IPS DF 6.9 (cell line): ENCODE data around the gene KMT2E.
"Not testable (repeated sequence)": the region's sequence is repeated elsewhere in the genome, so short reads cannot be mapped to it uniquely, and the experiment has no call there.

Experiments used
- DNase-seq: peaks from one replicate; pipeline ENCODE4 v3.0.0-alpha.2; 2013; ENCODE audit warnings: low read depth, low spot score
- H3K27ac ChIP-seq: one replicate; pipeline ENCODE4 v1.5.1; 2013; ENCODE audit warnings: low read length, control low read depth
- H3K27me3 ChIP-seq: 2 replicates; pipeline ENCODE4 v1.6.1; 2013; ENCODE audit warnings: mild to moderate bottlenecking, low read length; ENCODE audit not compliant: control insufficient read depth, insufficient read depth
- H3K36me3 ChIP-seq: 2 replicates; pipeline ENCODE4 v1.6.1; 2013; ENCODE audit warnings: low read length; ENCODE audit not compliant: control insufficient read depth, insufficient read depth
- H3K4me1 ChIP-seq: 2 replicates; pipeline ENCODE4 v1.6.1; 2013; ENCODE audit warnings: low read length; ENCODE audit not compliant: control insufficient read depth, insufficient read depth
- H3K4me3 ChIP-seq: 2 replicates; pipeline ENCODE4 v1.5.1; 2013; ENCODE audit warnings: mild to moderate bottlenecking, low read length
- H3K9me3 ChIP-seq: 2 replicates; pipeline ENCODE4 v1.6.1; 2013; ENCODE audit warnings: low read length, inconsistent platforms; ENCODE audit not compliant: control insufficient read depth, insufficient read depth
- WGBS: extraction: QIAGEN DNeasy Blood & Tissue Kit; methylation state at CpG from one replicate; pipeline ENCODE4 v1.1.7; 2013; ENCODE audit warnings: mixed read lengths, missing lambda C conversion rate; ENCODE audit not compliant: insufficient read length, insufficient coverage; 5-methylcytosine and 5-hydroxymethylcytosine counted together

Gene KMT2E

GRCh38 chr7:105000200-105000599, 13.8 kb upstream of the KMT2E start:
- H3K27me3 ChIP-seq, result no peaks in the 10 kb centered on the region
- no peak for DNase-seq
- no peaks in the 10 kb centered on the region for H3K36me3 ChIP-seq
- WGBS, result no CpG with 5 or more reads among the region's 4 CpGs
- peaks cover 2% of the 10 kb centered on the region; the same call in 1 of the 2 replicates for H3K4me1 ChIP-seq
- H3K27ac ChIP-seq, result no peak overlapping the region
- H3K4me3 ChIP-seq, result no peak overlapping the region
- no peaks in the 10 kb centered on the region for H3K9me3 ChIP-seq

DNA sequence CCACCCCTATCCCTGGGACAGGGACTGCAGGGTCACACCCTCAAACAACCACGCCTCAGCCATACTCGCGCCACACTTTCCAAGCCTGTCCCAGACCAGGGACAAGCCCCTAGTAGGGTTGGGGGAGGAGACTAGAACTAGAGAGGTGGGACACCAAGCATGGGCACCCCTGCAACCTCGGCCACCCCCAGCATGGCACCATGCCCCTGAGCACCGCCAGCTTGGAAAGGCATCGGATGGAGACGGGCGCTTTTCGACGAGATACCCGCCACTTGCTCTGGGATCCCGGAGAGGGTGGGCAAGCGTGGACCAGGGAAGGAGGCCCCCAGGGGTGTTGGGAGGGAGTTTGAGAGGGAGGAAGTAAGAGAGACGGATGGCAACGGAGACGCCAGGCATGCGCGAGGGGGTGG, 13.1 kb upstream of the KMT2E start:
- Histone ChIP-seq H3K27ac (no peak overlapping the region), H3K27me3 (no peaks in the 10 kb centered on the region), H3K4me1 (peaks cover 2% of the 10 kb centered on the region; the same call in 1 of the 2 replicates), H3K4me3 (no peak overlapping the region), H3K36me3 (no peaks in the 10 kb centered on the region), H3K9me3 (no peaks in the 10 kb centered on the region)
- WGBS, result no CpG with 5 or more reads among the region's 18 CpGs
- DNase-seq, result no peak

- no peak for DNase-seq
- no peak overlapping the region for H3K27ac ChIP-seq
- no peak overlapping the region for H3K4me3 ChIP-seq
- H3K27me3 ChIP-seq, result no peaks in the 10 kb centered on the region
- peaks cover 2% of the 10 kb centered on the region; the same call in 1 of the 2 replicates for H3K4me1 ChIP-seq
- no peaks in the 10 kb centered on the region for H3K9me3 ChIP-seq
- WGBS, result 100% methylated on average over 3 of the region's 5 CpGs
- H3K36me3 ChIP-seq, result no peaks in the 10 kb centered on the region
Observed at GRCh38 chr7:105001652-105002184, 12.3 kb upstream of the KMT2E start.

GRCh38 chr7:105003275-105003674, 10.7 kb upstream of the KMT2E start:
- Histone ChIP-seq H3K4me3 (no peak overlapping the region), H3K9me3 (no peaks in the 10 kb centered on the region), H3K36me3 (no peaks in the 10 kb centered on the region), H3K4me1 (peaks cover 2% of the 10 kb centered on the region; the same call in 1 of the 2 replicates), H3K27ac (no peak overlapping the region), H3K27me3 (no peaks in the 10 kb centered on the region)
- DNase-seq, result no peak
- no CpG with 5 or more reads among the region's 5 CpGs for WGBS

GRCh38 chr7:105003872-105004510, 10.0 kb upstream of the KMT2E start:
- DNase-seq, result no peak
- Histone ChIP-seq H3K4me3 (no peak overlapping the region), H3K4me1 (peaks cover 2% of the 10 kb centered on the region; the same call in 1 of the 2 replicates), H3K36me3 (no peaks in the 10 kb centered on the region), H3K27me3 (no peaks in the 10 kb centered on the region), H3K27ac (no peak overlapping the region), H3K9me3 (no peaks in the 10 kb centered on the region)
- no CpG with 5 or more reads among the region's 1 CpG for WGBS

- WGBS, result no CpG with 5 or more reads among the region's 8 CpGs
- not testable (repeated sequence) for H3K4me3 ChIP-seq, H3K36me3 ChIP-seq, H3K4me1 ChIP-seq, DNase-seq, H3K9me3 ChIP-seq, H3K27ac ChIP-seq, H3K27me3 ChIP-seq
Observed at GRCh38 chr7:105005006-105005405, 9.0 kb upstream of the KMT2E start.

GRCh38 chr7:105005486-105005885, 8.5 kb upstream of the KMT2E start:
- not testable (repeated sequence) for H3K4me3 ChIP-seq, DNase-seq, H3K4me1 ChIP-seq, H3K27ac ChIP-seq, H3K27me3 ChIP-seq, H3K36me3 ChIP-seq, H3K9me3 ChIP-seq
- no CpG with 5 or more reads among the region's 12 CpGs for WGBS

- no peaks in the 10 kb centered on the region for H3K36me3 ChIP-seq
- no peaks in the 10 kb centered on the region for H3K4me1 ChIP-seq
- no peak overlapping the region for H3K4me3 ChIP-seq
- no CpG with 5 or more reads among the region's 5 CpGs for WGBS
- no peaks in the 10 kb centered on the region for H3K27me3 ChIP-seq
- DNase-seq, result no peak
- H3K27ac ChIP-seq, result no peak overlapping the region
- no peaks in the 10 kb centered on the region for H3K9me3 ChIP-seq
Observed at GRCh38 chr7:105006367-105007136, 7.5 kb upstream of the KMT2E start.

- Histone ChIP-seq H3K9me3 (no peaks in the 10 kb centered on the region), H3K4me1 (no peaks in the 10 kb centered on the region), H3K27me3 (no peaks in the 10 kb centered on the region), H3K36me3 (no peaks in the 10 kb centered on the region), H3K4me3 (no peak overlapping the region), H3K27ac (no peak overlapping the region)
- WGBS, result no CpG with 5 or more reads among the region's 5 CpGs
- no peak for DNase-seq
Observed at GRCh38 chr7:105007298-105007697, 6.7 kb upstream of the KMT2E start.

DNA sequence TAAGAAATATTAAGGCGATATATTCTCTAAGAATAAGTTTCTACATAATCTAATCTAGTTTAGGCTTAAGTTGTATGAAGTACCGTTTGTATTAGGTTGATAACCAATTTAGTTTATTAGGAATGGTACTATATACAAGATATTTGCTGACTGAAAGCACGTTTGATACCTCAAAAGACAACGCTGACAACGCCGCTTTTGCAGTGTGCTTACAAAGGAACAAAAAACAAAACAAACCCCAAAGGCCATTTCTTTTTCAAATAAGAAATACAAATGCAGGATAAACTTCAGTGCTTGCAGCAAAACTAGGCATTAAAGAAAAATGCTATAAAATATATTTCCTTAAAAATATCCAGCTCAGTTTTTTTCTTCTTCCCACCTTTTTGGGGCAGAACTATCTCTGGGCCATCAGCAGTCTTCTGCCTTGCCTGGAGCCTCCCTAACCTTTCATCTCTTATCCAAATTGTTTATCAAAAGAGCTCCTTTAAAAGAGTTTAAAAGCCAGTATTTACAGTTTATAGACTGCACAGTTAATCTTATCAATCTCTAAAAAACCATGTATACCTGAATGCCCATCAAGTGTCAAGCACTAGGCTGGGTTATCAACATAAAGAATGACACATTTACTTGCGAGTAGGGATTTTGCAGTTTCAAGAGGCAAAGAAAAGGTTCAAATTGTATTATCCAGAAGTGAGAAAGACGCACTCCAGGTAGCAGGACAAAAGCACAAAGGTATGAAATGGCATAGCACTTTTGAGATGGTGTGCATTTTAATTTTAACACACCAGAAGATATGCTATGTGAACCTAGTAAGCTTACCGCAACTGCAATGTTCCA, 4.1 kb upstream of the KMT2E start:
- no peak for DNase-seq
- H3K4me1 ChIP-seq, result no peaks in the 10 kb centered on the region
- no peaks in the 10 kb centered on the region for H3K9me3 ChIP-seq
- no peaks in the 10 kb centered on the region for H3K27me3 ChIP-seq
- H3K27ac ChIP-seq, result no peak overlapping the region
- WGBS, result no CpG with 5 or more reads among the region's 9 CpGs
- no peak overlapping the region for H3K4me3 ChIP-seq
- no peaks in the 10 kb centered on the region for H3K36me3 ChIP-seq
